DLD1 (cell line): Measurements from ENCODE around the gene ZMYM4.
"Not testable (repeated sequence)": the region's sequence is repeated elsewhere in the genome, so short reads cannot be mapped to it uniquely, and the experiment has no call there.

Source experiments
- in situ Hi-C: cut with HindIII; loops from 2 replicates; pipeline ENCODE4 v1.10.0; 2017; ENCODE audit warnings: low sequenced_read_pairs

Gene ZMYM4

GRCh38 chr1:35268282-35269200, at the start of gene ZMYM4:
Gene ZMYM4 (plus strand): TSS chr1:35268709. CDS start chr1:35269047, 338 bp downstream.
- in situ Hi-C loops: no loop called here

GRCh38 chr1:35220976-35221375, 47.5 kb upstream of the ZMYM4 start:
- in situ Hi-C loops: no loop called here

GRCh38 chr1:35222322-35223083, 46.0 kb upstream of the ZMYM4 start:
- in situ Hi-C loops: no loop called here

DNA sequence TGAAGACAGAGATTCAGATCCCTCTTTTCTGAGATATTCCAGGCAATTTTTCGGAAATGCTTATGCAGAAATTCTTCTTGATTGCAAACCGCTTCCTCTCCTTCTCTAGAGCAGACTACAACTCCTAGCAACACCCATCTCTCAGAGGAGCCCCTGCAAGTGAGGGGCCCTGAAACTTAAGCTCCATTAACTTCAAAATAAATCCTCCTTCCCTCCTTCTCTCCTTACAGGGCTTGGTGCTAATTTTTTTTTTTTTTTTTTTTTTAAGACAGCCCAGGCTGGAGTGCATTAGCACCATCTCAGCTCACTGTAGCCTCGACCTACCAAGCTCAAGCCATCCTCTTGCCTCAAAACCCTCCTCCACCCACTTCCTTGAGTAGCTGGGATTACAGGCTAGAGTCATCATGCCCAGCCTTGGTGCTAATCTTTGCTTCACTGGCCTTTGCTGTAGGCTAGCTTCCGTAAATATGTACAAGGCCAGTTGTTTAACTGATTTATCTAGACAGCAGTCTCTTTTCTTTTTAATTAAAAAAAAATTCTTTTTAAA, 45.4 kb upstream of the ZMYM4 start:
- in situ Hi-C loops: no loop called here

DNA sequence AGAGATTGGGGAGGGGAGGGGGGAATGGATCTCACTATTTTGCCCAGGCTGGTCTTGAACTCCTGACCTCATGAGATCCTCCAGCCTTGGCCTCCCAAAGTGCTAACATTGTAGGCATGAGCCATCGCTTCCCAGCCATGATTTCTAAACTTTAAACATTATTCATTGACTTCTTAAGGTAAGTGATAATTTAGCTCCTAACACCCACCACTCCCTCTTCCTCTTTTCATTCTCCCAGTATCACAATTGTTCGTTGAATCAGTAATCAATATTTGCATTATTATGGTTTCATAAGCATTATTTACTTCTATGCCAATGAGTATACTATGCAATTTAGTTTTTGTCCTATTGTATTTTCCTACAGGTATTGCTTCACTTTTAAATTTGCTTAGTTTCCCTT, 42.0 kb upstream of the ZMYM4 start:
- in situ Hi-C loops: no loop called here

GRCh38 chr1:35229587-35230360, 38.7 kb upstream of the ZMYM4 start:
- in situ Hi-C loops: no loop called here

- in situ Hi-C loops: no loop called here
Observed at GRCh38 chr1:35231287-35231686, 37.2 kb upstream of the ZMYM4 start.

DNA sequence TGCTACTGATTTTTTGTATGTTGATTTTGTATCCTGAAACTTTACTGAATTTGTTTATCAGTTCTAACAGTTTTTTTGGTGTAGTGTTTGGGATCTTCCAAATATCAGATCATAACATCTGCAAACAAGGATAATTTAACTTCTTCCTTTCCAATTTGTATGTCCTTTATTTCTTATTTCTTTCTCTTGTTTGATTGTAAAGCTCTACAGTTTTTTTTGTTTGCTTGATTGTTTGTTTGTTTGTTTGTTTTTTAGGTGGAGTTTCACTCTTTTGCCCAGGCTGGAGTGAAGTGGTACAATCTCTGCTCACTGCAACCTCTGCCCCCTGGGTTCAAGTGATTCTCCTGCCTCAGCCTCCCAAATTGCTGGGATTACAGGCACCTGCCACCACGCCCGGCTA, 31.7 kb upstream of the ZMYM4 start:
- in situ Hi-C loops: not testable (repeated sequence)

DNA sequence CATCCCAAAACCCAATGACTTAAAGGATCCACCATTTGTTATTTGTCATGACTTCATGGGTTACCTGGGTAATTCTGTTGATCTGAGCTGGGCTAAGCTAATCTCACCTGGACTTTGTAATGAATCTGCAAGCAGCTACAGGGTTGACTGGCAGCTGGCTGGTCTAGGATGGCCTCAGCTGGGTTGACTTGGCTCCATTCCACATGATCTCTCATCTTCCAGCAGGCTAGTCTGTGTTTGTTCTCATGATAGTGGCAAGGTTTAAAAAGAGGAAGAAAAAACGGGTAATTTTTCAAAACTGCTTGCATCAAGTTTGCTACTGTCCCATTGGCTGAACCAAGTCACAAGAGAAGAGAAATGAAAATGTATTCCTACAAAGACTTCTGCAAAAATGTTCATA, 24.8 kb upstream of the ZMYM4 start:
- in situ Hi-C loops: no loop called here

DNA sequence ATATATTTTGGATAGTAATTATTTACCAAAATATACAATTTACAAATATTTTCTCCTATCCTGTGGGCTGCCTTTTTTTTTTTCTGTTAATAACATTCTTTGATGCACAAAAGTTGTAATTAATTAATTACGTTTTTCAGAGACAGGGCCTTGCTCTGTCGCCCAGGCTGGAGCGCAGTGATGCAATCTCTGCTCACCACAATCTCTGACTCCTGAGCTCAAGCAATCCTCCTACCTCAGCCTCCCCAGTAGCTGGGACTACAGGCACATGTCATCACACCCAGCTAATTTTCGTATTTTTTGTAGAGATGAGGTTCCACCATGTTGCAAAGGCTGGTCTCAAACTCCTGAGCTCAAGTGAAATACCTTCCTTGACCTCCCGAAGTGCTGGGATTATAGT, 21.3 kb upstream of the ZMYM4 start:
- in situ Hi-C loops: no loop called here

DNA sequence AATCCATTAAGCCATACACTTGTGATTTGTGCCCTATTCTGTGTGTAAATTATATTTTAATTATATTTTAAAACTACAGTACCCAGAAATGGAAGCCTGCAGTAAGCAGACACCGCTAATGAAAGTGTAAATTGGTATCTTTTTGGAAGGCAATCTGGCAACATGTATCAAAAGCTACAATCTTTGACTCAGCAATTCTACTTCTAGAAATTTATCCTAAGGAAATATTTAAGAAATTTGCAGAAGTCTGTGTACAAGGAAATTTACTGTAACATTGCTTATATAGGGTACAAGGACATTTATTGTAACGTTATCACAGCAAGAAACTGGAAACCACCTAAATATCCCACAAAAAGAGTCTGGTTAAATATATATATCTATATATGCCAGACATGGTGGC, 14.6 kb upstream of the ZMYM4 start:
- in situ Hi-C loops: no loop called here

DNA sequence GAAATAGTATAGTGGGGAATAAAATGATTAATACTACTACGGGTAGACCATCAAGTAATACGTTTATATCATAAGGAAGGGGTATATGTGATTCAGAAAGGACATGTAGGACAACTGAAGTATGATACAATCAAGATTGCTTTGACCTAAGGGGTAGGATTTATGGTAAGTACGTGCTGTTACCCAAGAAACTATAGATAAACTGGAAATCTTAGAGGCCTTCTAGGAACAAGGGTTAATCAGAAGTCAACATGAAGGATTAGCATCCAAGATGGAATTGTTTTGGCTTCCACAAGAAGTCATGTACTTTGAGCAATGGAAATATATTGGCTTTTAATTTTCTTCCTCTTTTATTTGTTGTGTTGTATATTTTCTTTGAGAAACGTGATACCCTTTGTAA, 13.2 kb upstream of the ZMYM4 start:
- in situ Hi-C loops: no loop called here

GRCh38 chr1:35259561-35259960, 8.9 kb upstream of the ZMYM4 start:
- in situ Hi-C loops: no loop called here

DNA sequence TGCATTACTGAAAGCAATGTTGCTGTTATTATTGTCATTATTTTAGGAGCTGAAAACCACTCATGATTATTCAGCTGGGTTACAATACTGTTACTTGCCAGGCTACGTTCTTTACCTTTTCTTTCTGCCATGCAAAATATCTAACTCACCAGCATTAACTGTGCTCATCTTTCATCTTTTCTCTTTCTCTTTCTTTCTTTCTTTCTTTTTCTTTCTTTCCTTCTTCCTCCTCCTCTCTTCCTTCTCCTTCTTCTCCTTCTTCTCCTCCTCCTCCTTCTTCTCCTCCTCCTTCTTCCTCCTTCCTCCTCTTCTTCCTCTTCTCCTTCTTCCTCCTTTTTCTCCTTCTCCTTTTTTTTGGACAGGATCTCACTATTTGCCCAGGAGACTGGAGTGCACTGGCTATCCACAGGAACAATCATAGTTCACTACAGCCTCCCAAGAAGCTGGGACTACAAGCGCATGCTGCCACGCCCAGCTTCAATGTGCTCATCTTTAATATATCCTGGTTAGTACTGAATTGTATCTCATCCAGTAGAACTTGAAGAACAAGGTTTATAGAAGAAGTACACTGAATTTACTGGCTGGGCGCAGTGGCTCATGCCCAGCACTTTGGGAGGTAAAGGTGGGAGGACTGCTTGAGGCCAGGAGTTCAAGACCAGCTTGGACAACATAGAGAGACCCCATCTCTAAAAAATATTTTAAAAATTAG, 6.9 kb upstream of the ZMYM4 start:
- in situ Hi-C loops: no loop called here

GRCh38 chr1:35264035-35264434, 4.5 kb upstream of the ZMYM4 start:
- in situ Hi-C loops: no loop called here

GRCh38 chr1:35264871-35265270, 3.6 kb upstream of the ZMYM4 start:
- in situ Hi-C loops: no loop called here

DNA sequence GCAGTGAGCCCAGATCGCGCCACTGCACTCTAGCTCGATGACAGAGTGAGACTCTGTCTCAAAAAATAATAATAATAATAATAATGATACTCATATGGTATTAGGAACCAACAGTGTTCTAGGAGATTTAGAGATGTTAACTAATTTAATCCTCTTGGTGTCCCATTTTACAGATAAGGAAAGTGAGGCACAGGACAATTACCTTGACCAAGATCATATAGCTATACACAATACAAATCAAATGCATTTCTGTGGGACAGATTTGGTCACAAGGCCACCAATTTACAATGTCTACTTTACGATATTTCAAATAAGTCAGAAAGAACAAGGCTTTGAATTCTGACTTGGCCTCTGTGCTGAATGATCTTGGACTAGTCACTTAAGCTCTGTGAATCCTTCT, 2.2 kb upstream of the ZMYM4 start:
- in situ Hi-C loops: no loop called here

DNA sequence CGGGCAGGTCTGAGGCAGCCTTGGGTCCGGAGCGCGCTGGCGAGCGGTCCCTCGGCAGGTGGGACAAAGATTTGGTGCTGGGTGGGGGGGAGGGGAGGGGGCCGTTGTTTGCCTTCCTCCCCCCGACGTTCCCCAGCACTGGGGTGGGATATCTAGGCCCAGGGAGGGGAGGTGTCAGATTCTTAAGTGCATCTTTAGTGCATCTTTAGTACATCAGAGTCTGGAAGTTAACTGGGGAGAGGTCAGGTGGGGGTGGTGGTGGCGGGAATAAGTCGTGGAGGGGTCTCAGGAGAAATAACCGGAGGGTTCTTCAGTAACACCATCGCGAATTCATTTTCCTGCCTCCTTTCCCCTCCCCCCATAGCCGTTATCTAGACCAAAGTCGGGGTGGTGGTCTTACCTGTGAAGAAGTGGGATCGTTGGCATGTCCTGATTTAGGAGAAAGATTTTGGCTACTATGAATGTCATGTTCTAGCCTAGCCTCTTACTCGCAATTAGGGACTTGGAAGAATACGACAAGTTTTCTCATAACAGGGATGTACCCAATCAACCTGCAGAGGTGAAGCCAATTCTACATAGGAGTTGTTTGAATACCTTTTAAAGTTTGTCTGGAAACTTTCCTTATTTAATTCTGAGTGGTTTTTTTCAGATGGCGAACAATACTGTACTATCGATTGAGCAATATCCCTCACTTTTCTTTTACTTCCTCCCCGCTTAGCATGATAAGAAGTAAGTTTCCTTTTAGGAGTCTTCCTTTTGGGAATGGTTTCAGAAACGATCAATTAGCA, 886 bp downstream of the ZMYM4 start:
- in situ Hi-C loops: no loop called here

- in situ Hi-C loops: no loop called here
Observed at GRCh38 chr1:35269989-35270289, 1.4 kb downstream of the ZMYM4 start.

GRCh38 chr1:35270836-35271235, 2.3 kb downstream of the ZMYM4 start:
- in situ Hi-C loops: no loop called here
